IPS-18c (cell line): Measurements from ENCODE around the gene NEGR1.

ENCODE experiments used
- H3K4me3 ChIP-seq: 2 replicates; pipeline ENCODE4 v1.7.0; 2013; ENCODE audit warnings: low read depth, mild to moderate bottlenecking, low read length, moderate library complexity; ENCODE audit not compliant: insufficient read depth
- H3K9me3 ChIP-seq: one replicate; pipeline ENCODE4 v1.6.1; 2013; ENCODE audit warnings: mild to moderate bottlenecking, low read length, moderate library complexity; ENCODE audit not compliant: control insufficient read depth, insufficient read depth

The NEGR1 gene

GRCh38 chr1:71753746-71754145, 528.6 kb downstream of the NEGR1 start:
- Histone ChIP-seq H3K9me3 (no peaks in the 10 kb centered on the region), H3K4me3 (no peak overlapping the region)

GRCh38 chr1:71745326-71745725, 537.0 kb downstream of the NEGR1 start:
- Histone ChIP-seq H3K9me3 (no peaks in the 10 kb centered on the region), H3K4me3 (no peak overlapping the region)

GRCh38 chr1:71743862-71744261, 538.5 kb downstream of the NEGR1 start:
- H3K4me3 ChIP-seq: no peak overlapping the region
- H3K9me3 ChIP-seq: no peaks in the 10 kb centered on the region

- Histone ChIP-seq H3K9me3 (no peaks in the 10 kb centered on the region), H3K4me3 (no peak overlapping the region)
Measured at GRCh38 chr1:71738910-71739309, 543.4 kb downstream of the NEGR1 start.

- Histone ChIP-seq H3K9me3 (no peaks in the 10 kb centered on the region), H3K4me3 (no peak overlapping the region)
Measured at GRCh38 chr1:71738256-71738655, 544.1 kb downstream of the NEGR1 start.

GRCh38 chr1:71737768-71738167, 544.6 kb downstream of the NEGR1 start:
- Histone ChIP-seq H3K4me3 (no peak overlapping the region), H3K9me3 (no peaks in the 10 kb centered on the region)

- H3K9me3 ChIP-seq: no peaks in the 10 kb centered on the region
- no peak overlapping the region for H3K4me3 ChIP-seq
Measured at GRCh38 chr1:71733121-71733520, 549.2 kb downstream of the NEGR1 start.

- Histone ChIP-seq H3K4me3 (no peak overlapping the region), H3K9me3 (no peaks in the 10 kb centered on the region)
Measured at GRCh38 chr1:71721532-71721931, 560.8 kb downstream of the NEGR1 start.

- Histone ChIP-seq H3K9me3 (no peaks in the 10 kb centered on the region), H3K4me3 (no peak overlapping the region)
Measured at GRCh38 chr1:71719330-71719729, 563.0 kb downstream of the NEGR1 start.

- H3K4me3 ChIP-seq: no peak overlapping the region
- no peaks in the 10 kb centered on the region for H3K9me3 ChIP-seq
Measured at GRCh38 chr1:71717186-71717585, 565.2 kb downstream of the NEGR1 start.

- no peaks in the 10 kb centered on the region for H3K9me3 ChIP-seq
- H3K4me3 ChIP-seq: no peak overlapping the region
Measured at GRCh38 chr1:71711456-71711855, 570.9 kb downstream of the NEGR1 start.

- Histone ChIP-seq H3K9me3 (no peaks in the 10 kb centered on the region), H3K4me3 (no peak overlapping the region)
Measured at GRCh38 chr1:71706029-71706671, 576.2 kb downstream of the NEGR1 start.

- H3K4me3 ChIP-seq: no peak overlapping the region
- H3K9me3 ChIP-seq: no peaks in the 10 kb centered on the region
Measured at GRCh38 chr1:71698186-71698585, 584.2 kb downstream of the NEGR1 start.

GRCh38 chr1:71695821-71696220, 586.5 kb downstream of the NEGR1 start:
- H3K9me3 ChIP-seq: no peaks in the 10 kb centered on the region
- H3K4me3 ChIP-seq: no peak overlapping the region

- Histone ChIP-seq H3K4me3 (no peak overlapping the region), H3K9me3 (no peaks in the 10 kb centered on the region)
Measured at GRCh38 chr1:71695084-71695483, 587.3 kb downstream of the NEGR1 start.

GRCh38 chr1:71693581-71693980, 588.8 kb downstream of the NEGR1 start:
- Histone ChIP-seq H3K9me3 (no peaks in the 10 kb centered on the region), H3K4me3 (no peak overlapping the region)

GRCh38 chr1:71689635-71690034, 592.7 kb downstream of the NEGR1 start:
- no peaks in the 10 kb centered on the region for H3K9me3 ChIP-seq
- H3K4me3 ChIP-seq: no peak overlapping the region

- Histone ChIP-seq H3K9me3 (no peaks in the 10 kb centered on the region), H3K4me3 (no peak overlapping the region)
Measured at GRCh38 chr1:71687376-71687775, 595.0 kb downstream of the NEGR1 start.
